Upper lobe of left lung (tissue), 4 donors: ENCODE data around the gene LRBA.

Experiments
- CTCF ChIP-seq, 6 experiments: fragments of 450-650 bp in 4 of 6; fragments of 200-600 bp in 2 of 6; sonication (generic) in 2 of 6; IDR thresholded peaks; one replicate each; pipeline ENCODE4 v1.5.1; 2016 to 2019; ENCODE audit warnings: antibody characterized with exemption in 6 of 6
- EP300 ChIP-seq, 4 donors: sonication (generic); formaldehyde crosslinking; IDR thresholded peaks; one replicate each; pipeline ENCODE4 v1.5.1; 2017; ENCODE audit warnings: antibody characterized with exemption in 4 of 4, control low read depth in 2 of 4
- POLR2A ChIP-seq, 4 donors: fragments of 450-650 bp; IDR thresholded peaks; one replicate each; pipeline ENCODE4 v1.5.1; 2016 to 2017; ENCODE audit warnings: antibody characterized with exemption in 4 of 4, mild to moderate bottlenecking in 2 of 4
- POLR2AphosphoS5 ChIP-seq, 2 donors: sonication (generic); formaldehyde crosslinking; IDR thresholded peaks; one replicate each; pipeline ENCODE4 v1.5.1; 2017; ENCODE audit warnings: antibody characterized with exemption in 2 of 2

- TF ChIP-seq CTCF (IDR thresholded peaks at IDR 0.05) (no peak), POLR2A (IDR thresholded peaks at IDR 0.05) (no peak), POLR2AphosphoS5 (IDR thresholded peaks at IDR 0.05) (no peak), EP300 (IDR thresholded peaks at IDR 0.05) (no peak)
Observed at GRCh38 chr4:150582873-150583286, 432.2 kb downstream of the LRBA start.
